H1 (cell line): ENCODE measurements around the gene FOXS1. TPM values are rescaled to one million over a fixed set of nuclear protein-coding genes. Genes with fewer than 3 reads are reported as not detected.
A peak's percentile ranks its signal among the peaks of the same experiment; 100 is the strongest.

ENCODE experiments used
- CTCF ChIA-PET: fragments of 300-600 bp; sonication (Branson Sonifier 250); formaldehyde crosslinking; loops from one replicate; lab custom pipeline; 2021; ENCODE audit not compliant: partially characterized antibody; lab: Charles Lee
- POLR2A ChIA-PET: fragments of 300-600 bp; sonication (Branson Sonifier 250); formaldehyde crosslinking; loops from one replicate; lab custom pipeline; 2021; ENCODE audit warnings: inconsistent platforms; ENCODE audit not compliant: partially characterized antibody; lab: Charles Lee
- DNase-seq, 2 experiments: peaks; one replicate each; pipeline versions ENCODE4 v3.0.0 to v3.0.0-alpha.2; 2010 to 2022; ENCODE audit warnings: low spot score in 2 of 2, low read depth in 1 of 2, mixed read lengths in 1 of 2
- FAIRE-seq: peaks from 2 replicates; lab custom pipeline; 2011; peaks lifted over from hg19 to GRCh38; lab: Jason Lieb, UNC
- H2AFZ ChIP-seq: 2 replicates; pipeline ENCODE4 v1.8.1; 2012; ENCODE audit warnings: low read length, inconsistent platforms
- H2AK5ac ChIP-seq: 2 replicates; pipeline ENCODE4 v1.6.1; 2013; ENCODE audit warnings: low read depth, low read length
- H2BK120ac ChIP-seq: replicated peaks from 2 replicates; pipeline ENCODE3; 2013; ENCODE audit warnings: low read depth, low read length, inconsistent platforms
- H2BK12ac ChIP-seq: 2 replicates; pipeline ENCODE4 v1.6.1; 2013; ENCODE audit warnings: low read depth, low read length
- H2BK15ac ChIP-seq: 2 replicates; pipeline ENCODE4 v1.6.1; 2013; ENCODE audit warnings: low read length
- H2BK20ac ChIP-seq: 2 replicates; pipeline ENCODE4 v1.6.1; 2013; ENCODE audit warnings: low read length
- H2BK5ac ChIP-seq: 2 replicates; pipeline ENCODE4 v1.6.1; 2013; ENCODE audit warnings: low read depth, low read length
- H3K14ac ChIP-seq: 2 replicates; pipeline ENCODE4 v1.6.1; 2013; ENCODE audit warnings: inconsistent platforms; ENCODE audit not compliant: insufficient read length
- H3K18ac ChIP-seq: 2 replicates; pipeline ENCODE4 v1.6.1; 2013; ENCODE audit warnings: low read length; ENCODE audit errors: extremely low read depth
- H3K23ac ChIP-seq: 2 replicates; pipeline ENCODE4 v1.6.1; 2013; ENCODE audit warnings: inconsistent platforms; ENCODE audit not compliant: insufficient read length
- H3K23me2 ChIP-seq: 2 replicates; pipeline ENCODE4 v1.6.1; 2013; ENCODE audit warnings: low read depth, low read length
- H3K27ac ChIP-seq: 2 replicates; pipeline ENCODE4 v1.6.1; 2011; ENCODE audit warnings: low read depth, low read length, inconsistent platforms
- H3K27me3 ChIP-seq, 4 experiments: replicated peaks in 1 of 4; 1 replicate in 1 of 4; 2 replicates in 3 of 4; pipeline versions ENCODE4 v1.6.1 to v1.8.1; 2011 to 2013; ENCODE audit warnings: low read length in 3 of 4, mild to moderate bottlenecking in 3 of 4, inconsistent platforms in 2 of 4, mixed read lengths in 2 of 4, moderate library complexity in 1 of 4; ENCODE audit not compliant: control insufficient read depth in 3 of 4, insufficient read depth in 3 of 4; ENCODE audit errors: extremely low read depth in 1 of 4
- H3K36me3 ChIP-seq, 4 experiments: 2 replicates each; pipeline versions ENCODE4 v1.6.1 to v1.8.1; 2011 to 2013; ENCODE audit warnings: mild to moderate bottlenecking in 4 of 4, low read length in 3 of 4, moderate library complexity in 2 of 4, control low read depth in 1 of 4, inconsistent platforms in 1 of 4; ENCODE audit not compliant: insufficient read depth in 4 of 4, control insufficient read depth in 2 of 4
- H3K4ac ChIP-seq: replicated peaks from 2 replicates; pipeline ENCODE3; 2013; ENCODE audit warnings: low read length, low read depth, mixed read lengths, inconsistent platforms; ENCODE audit not compliant: insufficient read length
- H3K4me1 ChIP-seq, 4 experiments: replicated peaks in 1 of 4; 1 replicate in 1 of 4; 2 replicates in 3 of 4; pipeline versions ENCODE4 v1.6.1 to v1.8.1; 2011 to 2013; ENCODE audit warnings: low read length in 3 of 4, inconsistent platforms in 2 of 4, mixed read lengths in 1 of 4; ENCODE audit not compliant: insufficient read depth in 4 of 4, control insufficient read depth in 3 of 4
- H3K4me2 ChIP-seq, 2 experiments: 2 replicates each; pipeline versions ENCODE4 v1.6.1 to v1.8.1; 2011 to 2013; ENCODE audit warnings: low read depth in 2 of 2, low read length in 2 of 2, control low read depth in 1 of 2, inconsistent platforms in 1 of 2, mild to moderate bottlenecking in 1 of 2; ENCODE audit not compliant: insufficient read depth in 1 of 2
- H3K4me3 ChIP-seq, 4 experiments: fragments of 200-600, 300-600 bp in 1 of 4; sonication (generic), shearing (Covaris generic), sonication (Bioruptor Twin) in 1 of 4; 2 replicates each; pipeline versions ENCODE4 v1.5.1 to v1.8.1; 2011 to 2016; ENCODE audit warnings: low read length in 4 of 4, low read depth in 3 of 4, control low read depth in 2 of 4, inconsistent platforms in 2 of 4, mild to moderate bottlenecking in 2 of 4, mixed read lengths in 1 of 4, moderate library complexity in 1 of 4; ENCODE audit not compliant: insufficient read depth in 2 of 4; ENCODE audit errors: extremely low read depth in 1 of 4
- H3K56ac ChIP-seq: replicated peaks from 2 replicates; pipeline ENCODE3; 2013; ENCODE audit warnings: low read depth, mild to moderate bottlenecking, mixed read lengths, low read length, inconsistent platforms; ENCODE audit not compliant: insufficient read length
- H3K79me1 ChIP-seq: 2 replicates; pipeline ENCODE4 v1.6.1; 2013; ENCODE audit warnings: low read depth, low read length, control low read depth
- H3K79me2 ChIP-seq, 2 experiments: 2 replicates each; pipeline versions ENCODE4 v1.6.1 to v1.8.1; 2012 to 2013; ENCODE audit warnings: low read length in 2 of 2, mild to moderate bottlenecking in 2 of 2, inconsistent platforms in 1 of 2; ENCODE audit not compliant: insufficient read depth in 2 of 2, control insufficient read depth in 1 of 2
- H3K9ac ChIP-seq, 4 experiments: replicated peaks in 1 of 4; 1 replicate in 1 of 4; 2 replicates in 3 of 4; pipeline versions ENCODE4 v1.6.1 to v1.8.1; 2011 to 2013; ENCODE audit warnings: low read depth in 3 of 4, low read length in 3 of 4, control low read depth in 2 of 4, mild to moderate bottlenecking in 2 of 4, moderate library complexity in 2 of 4, inconsistent platforms in 1 of 4; ENCODE audit errors: extremely low read depth in 1 of 4
- H3K9me3 ChIP-seq, 2 experiments: 2 replicates each; pipeline versions ENCODE4 v1.6.1 to v1.8.1; 2012 to 2013; ENCODE audit warnings: mild to moderate bottlenecking in 2 of 2, moderate library complexity in 2 of 2, control low read depth in 1 of 2, inconsistent platforms in 1 of 2, low read depth in 1 of 2, low read length in 1 of 2, mixed read lengths in 1 of 2; ENCODE audit not compliant: insufficient read depth in 2 of 2
- H4K20me1 ChIP-seq, 2 experiments: replicated peaks in 1 of 2; 2 replicates each; pipeline versions ENCODE3 to v1.8.1; 2011 to 2013; ENCODE audit warnings: inconsistent platforms in 2 of 2, low read length in 2 of 2, mild to moderate bottlenecking in 1 of 2; ENCODE audit not compliant: insufficient read depth in 2 of 2, control insufficient read depth in 1 of 2
- H4K5ac ChIP-seq: 2 replicates; pipeline ENCODE4 v1.6.1; 2013; ENCODE audit warnings: low read length, low read depth, mixed read lengths, inconsistent platforms; ENCODE audit not compliant: insufficient read length
- H4K8ac ChIP-seq: 2 replicates; pipeline ENCODE4 v1.8.0; 2013; ENCODE audit warnings: mild to moderate bottlenecking, moderate library complexity, low read length, inconsistent platforms; ENCODE audit not compliant: insufficient read depth; ENCODE audit errors: extremely low read depth
- H4K91ac ChIP-seq: replicated peaks from 2 replicates; pipeline ENCODE3; 2013; ENCODE audit warnings: low read length, mixed read lengths, inconsistent platforms; ENCODE audit not compliant: insufficient read length
- EZH2 ChIP-seq: fragments of 200-600 bp; sonication (generic); IDR thresholded peaks from 2 replicates; pipeline ENCODE4 v1.7.1; 2012; ENCODE audit warnings: low read depth, mild to moderate bottlenecking, moderate library complexity, low read length, inconsistent platforms; ENCODE audit not compliant: severe bottlenecking
- KDM1A ChIP-seq: fragments of 200-600, 300-600 bp; sonication (generic); IDR thresholded peaks from 2 replicates; pipeline ENCODE4 v1.7.1; 2016; ENCODE audit warnings: mild to moderate bottlenecking, low read length, borderline replicate concordance
- WGBS, 2 experiments: shearing (Covaris generic) in 1 of 2; methylation state at CpG; one replicate each; pipeline versions ENCODE4 v1.1.6 to v1.1.7; 2013 to 2015; ENCODE audit warnings: low lambda C conversion rate in 2 of 2, mixed read lengths in 2 of 2, inconsistent platforms in 1 of 2, low coverage in 1 of 2, missing lambda C conversion rate in 1 of 2; ENCODE audit not compliant: insufficient replicate concordance in 2 of 2, insufficient coverage in 1 of 2, insufficient read length in 1 of 2; ENCODE audit errors: extremely low coverage in 1 of 2, missing lambda C conversion rate in 1 of 2; 5-methylcytosine and 5-hydroxymethylcytosine counted together
- polyA plus RNA-seq, 7 experiments: library from polyadenylated mRNA; depleted of rRNA in 3 of 7; stranded (reverse) in 5 of 7; unstranded in 2 of 7; fragments of >200 nt in 5 of 7; fragments of 200-250 nt in 2 of 7; gene quantifications; 1 replicate in 5 of 7; 2 replicates in 1 of 7; 4 replicates in 1 of 7; pipeline versions ENCODE4 v1.2.1 to v1.2.3, GENCODE V29; 2011 to 2013; ENCODE audit warnings: missing spikeins in 2 of 7, mixed read lengths in 2 of 7
- total RNA-seq: library from RNA; stranded (reverse); fragmentation: NEBNext Ultra II Directional; extraction: Animal tissue kit (Norgen Biotek cat#: 25700); gene quantifications from 2 replicates; pipeline ENCODE4 v1.2.1, GENCODE V29; 2021

The FOXS1 gene
- total and polyA plus RNA-seq, 2 of the 8 experiments (the other 6 are each of a cell fraction or from before 2014, with no cell fraction given): 0.45 TPM; not detected in 1

GRCh38 chr20:31856516-31856915 is 11.1 kb upstream of the FOXS1 start:
- POLR2A ChIA-PET: interaction anchor here (0.7 to 1.5 kb wide), 6 partner anchors 10 to 176 kb away, joined by 3 to 5 read pairs (median 4); partner anchors contain the start of genes FOXS1 and PDRG1

More at GRCh38 chr20:31856516-31856915, 11.1 kb upstream of the FOXS1 start:
- Histone ChIP-seq H2BK12ac (no peak overlapping the region), H3K79me2 (no peaks in the 10 kb centered on the region), H3K36me3 (no peaks in the 10 kb centered on the region), H3K56ac (no peak overlapping the region), H3K27me3 (peaks cover 0 to 15% (median 13%) of the 10 kb centered on the region in 4 experiments; a peak in 4 of 7 replicates), H3K23ac (no peak overlapping the region), H4K20me1 (no peaks in the 10 kb centered on the region), H2AK5ac (no peak overlapping the region), H2BK20ac (peak overlapping the region; percentile 32; the same call in 1 of the 2 replicates), H3K9ac (no peak overlapping the region), H4K91ac (peak overlapping the region; percentile 17), H3K9me3 (no peaks in the 10 kb centered on the region), H2BK5ac (no peak overlapping the region; the same call in 1 of the 2 replicates), H2BK15ac (0 out of 2 replicates have a peak overlapping the region, but pooled peaks have one; percentile 1), H4K5ac (no peak overlapping the region), H2BK120ac (no peak overlapping the region), H3K4me2 (no peak overlapping the region), H2AFZ (peak overlapping the region; percentile 14; the same call in 1 of the 2 replicates), H3K27ac (no peak overlapping the region), H3K23me2 (peaks cover 10% of the 10 kb centered on the region), H3K4me1 (peaks cover 3 to 25% (median 11%) of the 10 kb centered on the region in 4 experiments; a peak in 6 of 7 replicates), H3K79me1 (no peaks in the 10 kb centered on the region), H3K4ac (peak overlapping the region; percentile 40), H3K18ac (no peak overlapping the region), H4K8ac (no peak overlapping the region), H3K4me3 (no peak overlapping the region), H3K14ac (no peak overlapping the region)
- FAIRE-seq (no peak), DNase-seq (no peak)
- 76% methylated on average over 3 of the region's 3 CpGs; no CpG with 5 or more reads in 1 of the 2 experiments for WGBS, 2 experiments
- CTCF ChIA-PET: interaction anchor here (0.7 to 8.6 kb wide), 12 partner anchors 9 to 175 kb away, joined by 3 to 105 read pairs (median 5); partner anchors contain the start of gene PDRG1
- TF ChIP-seq EZH2: no peak
- TF ChIP-seq KDM1A: 0 out of 2 replicates have a peak, but pooled peaks have one; percentile 1
